ENCODE data around the gene UQCRQ. TPM values are rescaled to one million over a fixed set of nuclear protein-coding genes. Genes with fewer than 3 reads are reported as not detected.
A peak's percentile ranks its signal among the peaks of the same experiment; 100 is the strongest.

The UQCRQ gene
- total and polyA plus RNA-seq, 2 of the 13 experiments (the other 11 are each of a cell fraction or from before 2014, with no cell fraction given), result 257 to 575 TPM

GRCh38 chr5:132873119-132873929 is 6.9 kb downstream of the UQCRQ start, which contains the start of gene LEAP2 (continued):
- TF ChIP-seq HNF1B (CRISPR knock-in tag; IDR thresholded peaks at IDR 0.05) (peak; percentile 99), ZNF232 (CRISPR knock-in tag; IDR thresholded peaks at IDR 0.05; ENCODE audit: borderline replicate concordance) (no peak; the same call in 1 of the 2 replicates), REPIN1 (CRISPR knock-in tag; IDR thresholded peaks at IDR 0.05; ENCODE audit: borderline replicate concordance, low read depth) (no peak; the same call in 1 of the 2 replicates), SRSF9 (IDR thresholded peaks at IDR 0.05; ENCODE audit: borderline replicate concordance, insufficient read depth, low read depth, low read length, poor library complexity, severe bottlenecking) (no peak), PRDM4 (CRISPR knock-in tag; IDR thresholded peaks at IDR 0.05; ENCODE audit: borderline replicate concordance) (no peak), CREB1 (IDR thresholded peaks at IDR 0.05) (no peak), CREB1 (CRISPR knock-in tag; IDR thresholded peaks at IDR 0.05) (peak; percentile 80), ZNF772 (CRISPR knock-in tag; IDR thresholded peaks at IDR 0.05) (no peak), RERE (CRISPR knock-in tag; IDR thresholded peaks at IDR 0.05; ENCODE audit: low read depth) (peak; percentile 53; the same call in 1 of the 2 replicates), ARHGAP35 (CRISPR knock-in tag; IDR thresholded peaks at IDR 0.05; ENCODE audit: borderline replicate concordance) (no peak), KDM4B (CRISPR knock-in tag; IDR thresholded peaks at IDR 0.05) (no peak), ZNF136 (CRISPR knock-in tag; IDR thresholded peaks at IDR 0.05; ENCODE audit: low read depth) (no peak)
- TF ChIP-seq, protein P1, sequence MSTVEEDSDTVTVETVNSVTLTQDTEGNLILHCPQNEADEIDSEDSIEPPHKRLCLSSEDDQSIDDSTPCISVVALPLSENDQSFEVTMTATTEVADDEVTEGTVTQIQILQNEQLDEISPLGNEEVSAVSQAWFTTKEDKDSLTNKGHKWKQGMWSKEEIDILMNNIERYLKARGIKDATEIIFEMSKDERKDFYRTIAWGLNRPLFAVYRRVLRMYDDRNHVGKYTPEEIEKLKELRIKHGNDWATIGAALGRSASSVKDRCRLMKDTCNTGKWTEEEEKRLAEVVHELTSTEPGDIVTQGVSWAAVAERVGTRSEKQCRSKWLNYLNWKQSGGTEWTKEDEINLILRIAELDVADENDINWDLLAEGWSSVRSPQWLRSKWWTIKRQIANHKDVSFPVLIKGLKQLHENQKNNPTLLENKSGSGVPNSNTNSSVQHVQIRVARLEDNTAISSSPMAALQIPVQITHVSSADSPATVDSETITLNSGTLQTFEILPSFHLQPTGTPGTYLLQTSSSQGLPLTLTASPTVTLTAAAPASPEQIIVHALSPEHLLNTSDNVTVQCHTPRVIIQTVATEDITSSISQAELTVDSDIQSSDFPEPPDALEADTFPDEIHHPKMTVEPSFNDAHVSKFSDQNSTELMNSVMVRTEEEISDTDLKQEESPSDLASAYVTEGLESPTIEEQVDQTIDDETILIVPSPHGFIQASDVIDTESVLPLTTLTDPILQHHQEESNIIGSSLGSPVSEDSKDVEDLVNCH (CRISPR knock-in tag; IDR thresholded peaks at IDR 0.05), result no peak
